GM12878 (cell line): ENCODE measurements around the gene TFF1. TPM values are rescaled to one million over a fixed set of nuclear protein-coding genes. Genes with fewer than 3 reads are reported as not detected.

Source experiments
- ATAC-seq: fragments of 200-7000 bp; cut with Tn5 transposase; 3 replicates; pipeline ENCODE4 v1.9.1; 2020; ENCODE audit warnings: mild to moderate bottlenecking, moderate library complexity
- BruUV-seq: library from RNA; stranded (reverse); fragments of 400-500 nt; replicated peaks from 2 replicates; lab custom pipeline; 2021; lab: Mats Ljungman, UMichigan
- CTCF ChIA-PET: fragments of 300-600 bp; sonication (Branson Sonifier 250); formaldehyde crosslinking; extraction: SDS; loops from one replicate; lab custom pipeline; 2021; ENCODE audit warnings: inconsistent platforms; lab: Yijun Ruan, JAX
- POLR2A ChIA-PET: fragments of 350-600 bp; formaldehyde crosslinking; extraction: SDS; loops from one replicate; lab custom pipeline; 2021; ENCODE audit warnings: inconsistent platforms; lab: Charles Lee
- RAD21 ChIA-PET: fragments of 300-600 bp; sonication (Branson Sonifier 250); formaldehyde crosslinking; loops from one replicate; lab custom pipeline; 2023; ENCODE audit warnings: antibody characterized with exemption; ENCODE audit not compliant: unreplicated experiment; lab: Charles Lee
- SMC1A ChIA-PET: fragments of 300-600 bp; sonication (Branson Sonifier 250); formaldehyde crosslinking; loops from one replicate; lab custom pipeline; 2023; ENCODE audit not compliant: unreplicated experiment, uncharacterized antibody; lab: Charles Lee
- DNase-seq: peaks from one replicate; pipeline ENCODE4 v3.0.0-alpha.2; 2011; ENCODE audit warnings: low read depth, low spot score
- FAIRE-seq: peaks from 3 replicates; lab custom pipeline; 2011; peaks lifted over from hg19 to GRCh38; lab: Jason Lieb, UNC
- H2AFZ ChIP-seq: 2 replicates; pipeline ENCODE4 v1.6.0; 2011; ENCODE audit warnings: low read depth, low read length, control low read depth; ENCODE audit not compliant: control insufficient read depth
- H3K27ac ChIP-seq: 2 replicates; pipeline ENCODE4 v1.5.1; 2011; ENCODE audit warnings: control low read depth; ENCODE audit not compliant: control insufficient read depth, insufficient read depth
- H3K27me3 ChIP-seq, 2 experiments: replicated peaks in 1 of 2; 2 replicates each; pipeline versions ENCODE4 v1.6.0 to v1.6.1; 2011; ENCODE audit warnings: low read length in 1 of 2; ENCODE audit not compliant: control insufficient read depth in 2 of 2, insufficient read depth in 2 of 2
- H3K36me3 ChIP-seq, 2 experiments: 2 replicates each; pipeline ENCODE4 v1.5.1; 2011; ENCODE audit warnings: low read length in 1 of 2; ENCODE audit not compliant: control insufficient read depth in 2 of 2, insufficient read depth in 2 of 2
- H3K4me1 ChIP-seq: 2 replicates; pipeline ENCODE4 v1.6.1; 2011; ENCODE audit warnings: mild to moderate bottlenecking, low read length, moderate library complexity, mixed read lengths; ENCODE audit not compliant: control insufficient read depth, insufficient read depth
- H3K4me2 ChIP-seq: 2 replicates; pipeline ENCODE4 v1.6.0; 2011; ENCODE audit warnings: control low read depth; ENCODE audit not compliant: control insufficient read depth, insufficient read depth
- H3K4me3 ChIP-seq: fragments of 200-600 bp; sonication (generic); 2 replicates; pipeline ENCODE4 v1.5.1; 2016
- H3K79me2 ChIP-seq: 2 replicates; pipeline ENCODE4 v1.6.0; 2011; ENCODE audit warnings: low read length; ENCODE audit not compliant: control insufficient read depth, insufficient read depth
- H3K9ac ChIP-seq: 2 replicates; pipeline ENCODE4 v1.8.0; 2011; ENCODE audit warnings: low read length, control low read depth, mixed read lengths; ENCODE audit not compliant: control insufficient read depth, insufficient read depth
- H3K9me3 ChIP-seq: replicated peaks from 3 replicates; pipeline ENCODE4 v1.5.1; 2011; ENCODE audit warnings: mild to moderate bottlenecking, low read length; ENCODE audit not compliant: control insufficient read depth, insufficient read depth
- H4K20me1 ChIP-seq: 2 replicates; pipeline ENCODE4 v1.6.0; 2011; ENCODE audit not compliant: control insufficient read depth, insufficient read depth
- ATF2 ChIP-seq: IDR thresholded peaks from 2 replicates; pipeline ENCODE4 v1.6.1; 2012; ENCODE audit warnings: low read length, inconsistent platforms
- GATAD2B ChIP-seq: fragments of 450-650 bp; conservative IDR thresholded peaks from 2 replicates; pipeline ENCODE4 v1.6.1; 2017; ENCODE audit warnings: low read depth, mild to moderate bottlenecking, moderate library complexity
- HDAC6 ChIP-seq: fragments of 200-600 bp; sonication (generic); IDR thresholded peaks from one replicate; pipeline ENCODE4 v1.8.0; 2017; ENCODE audit warnings: antibody characterized with exemption; ENCODE audit not compliant: unreplicated experiment
- IRF4 ChIP-seq: IDR thresholded peaks from 2 replicates; pipeline ENCODE4 v1.6.1; 2011; ENCODE audit warnings: low read depth, low read length
- MYB ChIP-seq: fragments of 150-350 bp; IDR thresholded peaks from 2 replicates; pipeline ENCODE4 v1.6.1; 2014; ENCODE audit warnings: mild to moderate bottlenecking, low read depth, low read length, borderline replicate concordance
- MYC ChIP-seq: IDR thresholded peaks from 2 replicates; pipeline ENCODE4 v1.6.1; 2011; ENCODE audit warnings: mild to moderate bottlenecking, low read length, moderate library complexity, inconsistent platforms; ENCODE audit not compliant: insufficient read depth, insufficient replicate concordance, insufficient read length, severe bottlenecking
- NR2C2 ChIP-seq: IDR thresholded peaks from 2 replicates; pipeline ENCODE4 v1.6.1; 2011; ENCODE audit warnings: borderline replicate concordance, low read depth; ENCODE audit not compliant: control insufficient read depth, insufficient read length
- RAD21 ChIP-seq: IDR thresholded peaks from 2 replicates; pipeline ENCODE4 v1.6.1; 2011; ENCODE audit warnings: mild to moderate bottlenecking, low read depth, low read length, moderate library complexity; ENCODE audit not compliant: insufficient read depth
- RCOR1 ChIP-seq: conservative IDR thresholded peaks from 2 replicates; pipeline ENCODE4 v1.6.1; 2012; ENCODE audit warnings: low read depth, low read length, improper control_type of control experiment
- SMAD5 ChIP-seq: IDR thresholded peaks from 2 replicates; pipeline ENCODE4 v1.6.1; 2016; ENCODE audit warnings: antibody characterized with exemption, low read depth
- YBX1 ChIP-seq: fragments of 450-650 bp; IDR thresholded peaks from 2 replicates; pipeline ENCODE4 v1.6.1; 2016; ENCODE audit warnings: antibody characterized with exemption
- ZNF217 ChIP-seq: fragments of 450-650 bp; IDR thresholded peaks from 2 replicates; pipeline ENCODE4 v1.6.1; 2017; ENCODE audit warnings: antibody characterized with exemption, mild to moderate bottlenecking
- ZNF687 ChIP-seq: fragments of 450-650 bp; IDR thresholded peaks from 2 replicates; pipeline ENCODE4 v1.6.1; 2017; ENCODE audit warnings: mild to moderate bottlenecking, moderate library complexity
- WGBS: methylation state at CpG from one replicate; pipeline ENCODE4 v1.1.6; 2016; ENCODE audit warnings: low lambda C conversion rate; ENCODE audit not compliant: insufficient replicate concordance, insufficient coverage; ENCODE audit errors: missing lambda C conversion rate; 5-methylcytosine and 5-hydroxymethylcytosine counted together
- in situ Hi-C: fragments of 300-500 bp; cut with MboI; formaldehyde crosslinking; loops from 9 replicates; pipeline ENCODE4 v1.14.3; 2018; ENCODE audit warnings: mixed read lengths
- intact Hi-C: fragments of 100-400 bp; cut with micrococcal nuclease; formaldehyde crosslinking; loops from one replicate; pipeline ENCODE4 v1.14.2; 2022; ENCODE audit not compliant: unreplicated experiment
- polyA plus RNA-seq, 11 experiments: library from polyadenylated mRNA; depleted of rRNA in 4 of 11; unstranded in 6 of 11; stranded (reverse) in 5 of 11; fragments of >200 nt; fragmentation: Nextera tagmentation in 4 of 11; fragmentation: Illumina TruSeq in 1 of 11; extraction: Ambion mirVana in 4 of 11; extraction: Trizol in 1 of 11; gene quantifications; 1 replicate in 1 of 11; 2 replicates in 10 of 11; pipeline versions ENCODE4 v1.2.1 to v1.2.3, GENCODE V29; 2011 to 2016; ENCODE audit warnings: inconsistent platforms in 2 of 11, missing spikeins in 2 of 11, low read depth in 1 of 11
- total RNA-seq, 4 experiments: library from RNA; depleted of rRNA in 3 of 4; stranded (reverse); fragments of >200 nt in 3 of 4; fragmentation: Illumina TruSeq in 1 of 4; extraction: Trizol in 1 of 4; gene quantifications; 2 replicates each; pipeline versions ENCODE4 v1.2.1 to v1.2.3, GENCODE V29; 2013 to 2021
- TF ChIP-seq, protein P1 (sequence below): fragments of 450-650 bp; IDR thresholded peaks from 2 replicates; pipeline ENCODE4 v1.6.1; 2016; ENCODE audit warnings: mild to moderate bottlenecking

Gene TFF1
- total and polyA plus RNA-seq, 10 of the 15 experiments (the other 5 are each of a cell fraction or from before 2014, with no cell fraction given) = 0.13 TPM; not detected in 9

DNA sequence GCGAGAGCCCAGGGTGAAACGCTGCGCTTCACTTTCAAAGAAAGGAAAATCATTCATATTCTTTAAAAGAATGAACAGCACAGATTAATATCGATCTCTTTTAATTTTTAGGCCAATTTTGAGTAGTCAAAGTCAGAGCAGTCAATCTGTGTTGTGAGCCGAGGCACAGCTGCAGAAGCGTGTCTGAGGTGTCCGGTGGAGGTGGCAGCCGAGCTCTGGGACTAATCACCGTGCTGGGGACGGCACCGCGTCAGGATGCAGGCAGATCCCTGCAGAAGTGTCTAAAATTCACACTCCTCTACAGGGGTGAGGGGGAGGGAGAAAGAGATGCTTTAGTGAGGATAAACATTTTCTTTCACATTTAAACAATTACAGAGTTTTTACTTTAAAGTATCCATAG is 4.1 kb downstream of the TFF1 start:
- no peaks in the 10 kb centered on the region for H3K36me3 ChIP-seq
- FAIRE-seq (no peak), ATAC-seq (no peak), DNase-seq (no peak)
- H3K4me2 ChIP-seq = no peak overlapping the region; the same call in 1 of the 2 replicates
- RAD21 ChIA-PET = interaction anchor here (1.5 kb wide), 2 partner anchors 52 to 176 kb away, joined by 3 to 7 read pairs; no protein-coding TSS in a partner anchor
- TF ChIP-seq MYB = no peak
- TF ChIP-seq ZNF687 = no peak
- TF ChIP-seq SMAD5 = no peak
- no peak for TF ChIP-seq MYC
- no peak for TF ChIP-seq ATF2
- TF ChIP-seq ZNF217 = no peak
- TF ChIP-seq NR2C2 = no peak
- no peak for TF ChIP-seq HDAC6
- TF ChIP-seq RAD21 = no peak
- TF ChIP-seq, protein P1, sequence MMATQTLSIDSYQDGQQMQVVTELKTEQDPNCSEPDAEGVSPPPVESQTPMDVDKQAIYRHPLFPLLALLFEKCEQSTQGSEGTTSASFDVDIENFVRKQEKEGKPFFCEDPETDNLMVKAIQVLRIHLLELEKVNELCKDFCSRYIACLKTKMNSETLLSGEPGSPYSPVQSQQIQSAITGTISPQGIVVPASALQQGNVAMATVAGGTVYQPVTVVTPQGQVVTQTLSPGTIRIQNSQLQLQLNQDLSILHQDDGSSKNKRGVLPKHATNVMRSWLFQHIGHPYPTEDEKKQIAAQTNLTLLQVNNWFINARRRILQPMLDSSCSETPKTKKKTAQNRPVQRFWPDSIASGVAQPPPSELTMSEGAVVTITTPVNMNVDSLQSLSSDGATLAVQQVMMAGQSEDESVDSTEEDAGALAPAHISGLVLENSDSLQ = no peak
- no peak for TF ChIP-seq IRF4
- no peak for TF ChIP-seq GATAD2B
- no peak for TF ChIP-seq YBX1
- no peak for TF ChIP-seq RCOR1
- no peak overlapping the region for H3K27ac ChIP-seq
- no peaks in the 10 kb centered on the region for H3K79me2 ChIP-seq
- H3K27me3 ChIP-seq = no peaks in the 10 kb centered on the region; a peak in 2 of 4 replicates
- H3K9ac ChIP-seq = no peak overlapping the region
- intact Hi-C loops = no loop called here
- H3K9me3 ChIP-seq = peaks cover 3% of the 10 kb centered on the region
- SMC1A ChIA-PET = interaction anchor here (1.1 to 1.5 kb wide), 3 partner anchors 8 to 174 kb away, joined by 3 to 6 read pairs (median 4); no protein-coding TSS in a partner anchor
- no peak overlapping the region for H2AFZ ChIP-seq
- POLR2A ChIA-PET = no interaction called here
- in situ Hi-C loops = no loop called here
- H3K4me3 ChIP-seq = no peak overlapping the region
- no peaks in the 10 kb centered on the region for H4K20me1 ChIP-seq
- WGBS = 89% methylated on average over 12 of the region's 12 CpGs
- H3K4me1 ChIP-seq = peaks cover 17% of the 10 kb centered on the region
- CTCF ChIA-PET = interaction anchor here (1.6 kb wide), 1 partner anchor 79 kb away, joined by 3 read pairs; no protein-coding TSS in a partner anchor
- no TSS peak for BruUV-seq
